Activated naive CD8-positive, alpha-beta T cell treated with anti-CD3 and anti-CD28 coated beads for 36 hours (primary cell): ENCODE measurements around the gene CPED1. TPM values are rescaled to one million over a fixed set of nuclear protein-coding genes. Genes with fewer than 3 reads are reported as not detected.
"Not testable (repeated sequence)": the region's sequence is repeated elsewhere in the genome, so short reads cannot be mapped to it uniquely, and the experiment has no call there.

Source experiments
- DNase-seq: peaks from one replicate; pipeline ENCODE4 v3.0.0; 2021
- H3K27ac Mint-ChIP-seq: one replicate; pipeline ENCODE4 v1.8.0; 2022; ENCODE audit warnings: mild to moderate bottlenecking, moderate library complexity, mixed read lengths
- H3K27me3 Mint-ChIP-seq: one replicate; pipeline ENCODE4 v1.8.0; 2022; ENCODE audit warnings: mild to moderate bottlenecking, mixed read lengths
- H3K36me3 Mint-ChIP-seq: one replicate; pipeline ENCODE4 v1.8.0; 2021; ENCODE audit warnings: mild to moderate bottlenecking, mixed read lengths
- H3K4me1 Mint-ChIP-seq: one replicate; pipeline ENCODE4 v1.8.0; 2021; ENCODE audit warnings: mixed read lengths
- H3K4me3 Mint-ChIP-seq: one replicate; pipeline ENCODE4 v1.8.0; 2022; ENCODE audit warnings: mild to moderate bottlenecking, moderate library complexity, mixed read lengths
- H3K9me3 Mint-ChIP-seq: one replicate; pipeline ENCODE4 v1.8.0; 2022; ENCODE audit warnings: mixed read lengths
- total RNA-seq, 2 experiments: library from RNA; stranded (reverse); gene quantifications; one replicate each; pipeline ENCODE4 v1.2.3, GENCODE V29; 2021

CPED1 gene
- total RNA-seq, 2 experiments from 2014 or later: not detected

GRCh38 chr7:121278120-121279021 is 289.9 kb downstream of the CPED1 start:
- H3K36me3 Mint-ChIP-seq: peaks cover 1% of the 10 kb centered on the region
- H3K4me3 Mint-ChIP-seq: peak overlapping the region; percentile 27
- no peak for DNase-seq
- peak overlapping the region; percentile 88 for H3K27ac Mint-ChIP-seq
- H3K27me3 Mint-ChIP-seq: peaks cover 33% of the 10 kb centered on the region
- no peaks in the 10 kb centered on the region for H3K9me3 Mint-ChIP-seq
- peaks cover 18% of the 10 kb centered on the region for H3K4me1 Mint-ChIP-seq

DNA sequence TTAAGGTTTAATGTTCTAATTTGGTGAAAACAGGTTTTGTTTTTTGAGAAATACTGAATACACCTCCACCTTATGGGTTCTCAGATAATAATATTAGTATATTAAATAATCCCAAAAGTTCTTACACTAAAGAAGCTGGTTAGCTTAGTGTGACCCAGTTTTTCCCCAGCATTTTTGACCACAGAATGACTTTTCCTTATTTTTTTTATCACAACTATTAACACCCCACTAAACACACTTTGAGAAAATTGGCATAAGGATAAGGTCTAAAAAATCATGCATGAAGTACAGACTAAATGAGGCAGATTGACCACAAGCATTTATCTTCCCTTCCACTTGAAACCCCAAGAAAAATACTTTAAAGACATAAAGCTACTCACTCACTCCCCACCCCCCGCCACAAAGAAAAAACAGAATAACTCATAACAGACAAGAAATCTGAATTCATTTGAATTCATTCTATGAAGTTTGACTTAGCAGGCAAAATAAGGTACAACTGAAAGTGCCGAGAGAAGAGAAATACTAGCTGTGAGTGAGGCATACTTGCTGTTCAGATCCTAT is 290.6 kb downstream of the CPED1 start:
- Mint-ChIP-seq H3K9me3 (no peaks in the 10 kb centered on the region), H3K27ac (peak overlapping the region; percentile 83), H3K4me3 (peak overlapping the region; percentile 40), H3K36me3 (peaks cover 2% of the 10 kb centered on the region), H3K27me3 (peaks cover 37% of the 10 kb centered on the region), H3K4me1 (peaks cover 18% of the 10 kb centered on the region)
- no peak for DNase-seq

- Mint-ChIP-seq H3K4me1 (peaks cover 18% of the 10 kb centered on the region), H3K9me3 (peaks cover 3% of the 10 kb centered on the region), H3K27ac (peak overlapping the region; percentile 83), H3K27me3 (peaks cover 31% of the 10 kb centered on the region), H3K4me3 (no peak overlapping the region), H3K36me3 (peaks cover 3% of the 10 kb centered on the region)
- no peak for DNase-seq
Observed at GRCh38 chr7:121279822-121280221, 291.3 kb downstream of the CPED1 start.

DNA sequence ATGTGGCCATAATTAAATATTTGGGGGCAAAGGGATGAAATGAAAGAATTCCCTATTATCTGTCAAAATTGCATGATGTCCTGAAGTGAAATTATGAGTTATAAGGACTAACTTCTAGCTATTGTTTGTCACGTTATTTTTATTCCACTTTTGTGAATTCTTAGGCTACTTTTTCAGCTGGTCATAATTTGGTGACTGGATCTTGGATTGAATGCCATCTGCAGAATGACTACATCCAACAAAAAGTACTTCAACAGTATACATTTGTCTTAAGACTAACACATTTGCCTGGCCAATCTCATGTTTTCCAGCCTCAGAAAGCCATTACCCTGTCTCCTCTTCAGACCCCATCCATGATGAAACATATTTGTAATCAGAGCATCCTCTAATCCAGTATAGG is 292.1 kb downstream of the CPED1 start:
- H3K36me3 Mint-ChIP-seq: peaks cover 7% of the 10 kb centered on the region
- no peak for DNase-seq
- peaks cover 18% of the 10 kb centered on the region for H3K4me1 Mint-ChIP-seq
- peaks cover 12% of the 10 kb centered on the region for H3K9me3 Mint-ChIP-seq
- H3K27me3 Mint-ChIP-seq: peaks cover 30% of the 10 kb centered on the region
- no peak overlapping the region for H3K27ac Mint-ChIP-seq
- no peak overlapping the region for H3K4me3 Mint-ChIP-seq

- peaks cover 18% of the 10 kb centered on the region for H3K27me3 Mint-ChIP-seq
- H3K9me3 Mint-ChIP-seq: peaks cover 21% of the 10 kb centered on the region
- no peak for DNase-seq
- no peak overlapping the region for H3K27ac Mint-ChIP-seq
- peaks cover 15% of the 10 kb centered on the region for H3K36me3 Mint-ChIP-seq
- peaks cover 26% of the 10 kb centered on the region for H3K4me1 Mint-ChIP-seq
- no peak overlapping the region for H3K4me3 Mint-ChIP-seq
Observed at GRCh38 chr7:121282129-121282528, 293.6 kb downstream of the CPED1 start.

GRCh38 chr7:121285066-121285667 is 296.7 kb downstream of the CPED1 start:
- Mint-ChIP-seq H3K4me3 (no peak overlapping the region), H3K27ac (no peak overlapping the region), H3K9me3 (peaks cover 32% of the 10 kb centered on the region), H3K4me1 (peaks cover 13% of the 10 kb centered on the region), H3K27me3 (peaks cover 21% of the 10 kb centered on the region), H3K36me3 (peaks cover 15% of the 10 kb centered on the region)
- no peak for DNase-seq

DNA sequence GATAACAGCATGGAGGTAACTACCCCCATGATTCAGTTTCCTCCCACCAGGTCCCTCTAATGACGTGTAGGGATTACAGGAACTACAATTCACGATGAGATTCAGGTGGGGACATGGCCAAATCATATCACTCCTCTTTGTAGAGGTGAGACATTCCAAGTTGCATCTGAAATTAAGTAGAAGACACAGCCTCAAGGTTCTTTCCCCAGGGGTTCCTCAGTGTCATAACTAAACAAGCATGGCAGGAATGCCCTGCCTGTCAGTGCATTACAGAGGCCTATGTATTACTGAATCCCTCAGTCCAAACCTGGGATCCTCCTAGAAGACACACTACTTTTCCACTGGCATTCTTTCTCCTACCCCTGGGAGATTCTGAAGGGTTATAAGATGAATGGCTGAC is 297.7 kb downstream of the CPED1 start:
- Mint-ChIP-seq H3K9me3 (peaks cover 32% of the 10 kb centered on the region), H3K27ac (no peak overlapping the region), H3K4me3 (no peak overlapping the region)

DNA sequence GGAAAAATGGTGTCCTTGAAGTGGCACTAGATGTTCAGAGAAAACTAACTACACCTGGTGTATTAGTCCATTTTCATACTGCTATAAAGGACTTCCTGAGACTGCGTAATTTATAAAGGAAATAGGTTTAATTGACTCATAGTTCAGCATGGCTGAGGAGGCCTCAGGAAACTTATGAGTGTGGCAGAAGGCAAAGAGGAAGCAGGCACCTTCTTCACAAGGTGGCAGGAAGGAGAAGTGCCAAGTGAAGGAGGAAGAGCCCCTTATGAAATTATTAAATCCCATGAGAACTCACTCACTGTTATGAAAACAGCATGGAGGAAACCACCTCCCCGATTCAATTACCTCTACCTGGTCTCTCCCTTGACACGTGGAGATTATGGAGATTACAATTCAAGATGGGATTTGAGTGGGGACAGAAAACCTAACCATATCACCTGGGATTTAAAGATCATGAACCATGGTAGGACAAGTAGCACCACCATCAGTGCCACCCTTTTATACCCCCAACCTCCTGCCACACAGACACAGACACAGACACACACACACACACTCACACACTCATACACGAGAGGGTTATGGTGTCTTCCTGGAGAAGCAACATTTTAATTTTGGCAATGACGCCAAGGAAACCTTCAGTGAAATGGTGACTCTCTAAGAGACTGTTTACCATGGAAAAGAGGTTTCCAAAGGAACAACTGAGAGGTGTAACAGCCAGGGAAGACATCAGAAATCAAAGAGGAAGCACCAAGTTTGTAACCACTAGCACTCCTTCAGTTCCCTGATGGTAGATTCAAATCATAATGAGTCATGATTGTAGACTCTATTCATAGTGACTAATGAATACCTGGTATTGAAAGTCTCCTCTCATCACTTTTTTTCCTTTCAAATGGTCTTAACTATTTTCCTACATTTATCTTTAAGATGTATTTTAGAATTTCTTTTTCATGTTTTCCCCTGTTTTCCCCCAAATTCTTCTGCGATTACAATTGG is 298.5 kb downstream of the CPED1 start:
- Mint-ChIP-seq H3K4me3 (no peak overlapping the region), H3K36me3 (peaks cover 15% of the 10 kb centered on the region), H3K27ac (peak overlapping the region; percentile 42), H3K9me3 (peaks cover 32% of the 10 kb centered on the region), H3K4me1 (peaks cover 13% of the 10 kb centered on the region), H3K27me3 (peaks cover 26% of the 10 kb centered on the region)
- no peak for DNase-seq

More for the DNA sequence above, 297.7 kb downstream of the CPED1 start:
- H3K27me3 Mint-ChIP-seq: peaks cover 22% of the 10 kb centered on the region
- DNase-seq: no peak
- H3K4me1 Mint-ChIP-seq: peaks cover 13% of the 10 kb centered on the region
- peaks cover 15% of the 10 kb centered on the region for H3K36me3 Mint-ChIP-seq

- H3K27ac Mint-ChIP-seq: no peak overlapping the region
- peaks cover 25% of the 10 kb centered on the region for H3K27me3 Mint-ChIP-seq
- H3K36me3 Mint-ChIP-seq: peaks cover 15% of the 10 kb centered on the region
- no peak overlapping the region for H3K4me3 Mint-ChIP-seq
- H3K9me3 Mint-ChIP-seq: peaks cover 32% of the 10 kb centered on the region
- DNase-seq: no peak
- peaks cover 13% of the 10 kb centered on the region for H3K4me1 Mint-ChIP-seq
Observed at GRCh38 chr7:121288894-121289293, 300.4 kb downstream of the CPED1 start.

DNA sequence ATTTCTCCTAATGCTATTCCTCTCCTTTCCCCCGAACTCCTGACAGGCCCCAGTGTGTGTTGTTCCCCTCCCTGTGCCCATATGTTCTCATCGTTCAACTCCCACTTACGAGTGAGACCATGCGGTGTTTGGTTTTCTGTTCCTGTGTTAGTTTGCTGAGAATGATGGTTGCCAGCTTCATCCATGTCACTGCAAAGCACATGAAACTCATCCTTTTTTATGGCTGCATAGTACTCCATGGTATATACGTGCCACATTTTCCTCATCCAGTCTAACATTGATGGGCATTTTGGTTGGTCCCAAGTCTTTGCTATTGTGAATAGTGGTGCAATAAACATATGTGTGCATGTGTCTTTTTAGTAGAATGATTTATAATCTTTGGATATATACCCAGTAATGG is 301.4 kb downstream of the CPED1 start:
- Mint-ChIP-seq H3K27me3 (peaks cover 24% of the 10 kb centered on the region), H3K36me3 (peaks cover 13% of the 10 kb centered on the region), H3K9me3 (peaks cover 29% of the 10 kb centered on the region), H3K4me1 (peaks cover 13% of the 10 kb centered on the region)
- not testable (repeated sequence) for H3K4me3 Mint-ChIP-seq, H3K27ac Mint-ChIP-seq, DNase-seq

- Mint-ChIP-seq H3K27me3 (peaks cover 32% of the 10 kb centered on the region), H3K9me3 (peaks cover 6% of the 10 kb centered on the region), H3K36me3 (no peaks in the 10 kb centered on the region), H3K4me1 (no peaks in the 10 kb centered on the region), H3K4me3 (no peak overlapping the region), H3K27ac (no peak overlapping the region)
- DNase-seq: no peak
Observed at GRCh38 chr7:121294448-121294992, 306.0 kb downstream of the CPED1 start.

DNA sequence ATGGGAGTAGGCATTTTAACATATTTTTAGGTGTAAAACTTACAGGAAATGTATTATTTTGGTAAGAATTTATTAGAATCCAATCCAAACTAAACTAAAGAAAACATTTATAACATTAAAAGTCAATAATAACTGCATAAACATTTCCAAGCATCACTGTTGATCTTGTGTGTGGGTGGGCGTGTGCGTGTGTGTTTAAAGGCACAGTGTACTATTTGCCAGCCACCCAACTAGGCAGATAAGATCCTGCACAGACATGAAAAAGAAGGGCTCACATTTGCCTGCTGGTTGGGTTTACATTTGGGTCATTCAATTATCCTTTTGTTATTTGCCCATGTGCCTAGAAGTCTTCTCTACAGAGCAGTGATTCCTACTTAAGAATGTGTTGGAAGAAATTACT is 309.3 kb downstream of the CPED1 start:
- no peak for DNase-seq
- no peak overlapping the region for H3K4me3 Mint-ChIP-seq
- H3K36me3 Mint-ChIP-seq: no peaks in the 10 kb centered on the region
- peaks cover 20% of the 10 kb centered on the region for H3K27me3 Mint-ChIP-seq
- no peak overlapping the region for H3K27ac Mint-ChIP-seq
- H3K9me3 Mint-ChIP-seq: peaks cover 2% of the 10 kb centered on the region
- H3K4me1 Mint-ChIP-seq: no peaks in the 10 kb centered on the region

- no peak overlapping the region for H3K27ac Mint-ChIP-seq
- H3K27me3 Mint-ChIP-seq: peaks cover 14% of the 10 kb centered on the region
- H3K4me3 Mint-ChIP-seq: no peak overlapping the region
- peaks cover 2% of the 10 kb centered on the region for H3K9me3 Mint-ChIP-seq
- DNase-seq: no peak
- no peaks in the 10 kb centered on the region for H3K4me1 Mint-ChIP-seq
- H3K36me3 Mint-ChIP-seq: no peaks in the 10 kb centered on the region
Observed at GRCh38 chr7:121298831-121299239, 310.3 kb downstream of the CPED1 start.

GRCh38 chr7:121300685-121301420 is 312.3 kb downstream of the CPED1 start:
- Mint-ChIP-seq H3K9me3 (no peaks in the 10 kb centered on the region), H3K4me1 (no peaks in the 10 kb centered on the region), H3K36me3 (no peaks in the 10 kb centered on the region), H3K27ac (no peak overlapping the region), H3K27me3 (peaks cover 11% of the 10 kb centered on the region), H3K4me3 (no peak overlapping the region)
- DNase-seq: no peak
